Measurements from ENCODE around the gene PIGM. TPM values are rescaled to one million over a fixed set of nuclear protein-coding genes. Genes with fewer than 3 reads are reported as not detected.

PIGM gene
- 5.3 and 6.1 TPM in 2 replicates for total RNA-seq

GRCh38 chr1:160031365-160032164 is at the start of gene PIGM:
Gene PIGM (minus strand): TSS chr1:160031990. CDS start chr1:160031739, 251 bp downstream.

GRCh38 chr1:160081261-160081936 is 49.6 kb upstream of the PIGM start, which contains the start of gene KCNJ9:
Gene KCNJ9 (plus strand): TSS chr1:160081538. CDS start chr1:160084031, 2,493 bp downstream.

GRCh38 chr1:160069460-160070231 is 37.9 kb upstream of the PIGM start, which contains the start of gene KCNJ10:
Gene KCNJ10 (minus strand): TSS chr1:160070160. CDS start chr1:160042532, 27,628 bp downstream.

Other genes starting within 250 kb of the PIGM start
- not detected in 2 replicates for gene FCRL6, start 229.6 kb downstream of the PIGM start, total RNA-seq
- gene SLAMF8, start 205.1 kb downstream of the PIGM start, total RNA-seq, result not detected in 2 replicates
- gene VSIG8, start 169.3 kb downstream of the PIGM start, total RNA-seq, result under 0.01 and 0.06 TPM in 2 replicates
- 1.3 TPM in 2 replicates for gene CFAP45, start 131.8 kb downstream of the PIGM start, total RNA-seq
- 412 and 468 TPM in 2 replicates for gene TAGLN2, start 106.5 kb downstream of the PIGM start, total RNA-seq
- not detected in 2 replicates for gene IGSF9, start 86.4 kb downstream of the PIGM start, total RNA-seq
- gene SLAMF9, start 77.8 kb downstream of the PIGM start, total RNA-seq, result 0.44 and 1.2 TPM in 2 replicates
- not detected in 2 replicates for gene KCNJ10, start 38.2 kb upstream of the PIGM start, total RNA-seq
- under 0.01 and 0.06 TPM in 2 replicates for gene KCNJ9, start 49.5 kb upstream of the PIGM start, total RNA-seq
- 29.0 and 30.9 TPM in 2 replicates for gene IGSF8, start 66.6 kb upstream of the PIGM start, total RNA-seq
- under 0.01 and 0.31 TPM in 2 replicates for gene ATP1A2, start 83.8 kb upstream of the PIGM start, total RNA-seq
- gene ATP1A4, start 119.6 kb upstream of the PIGM start, total RNA-seq, result not detected in 2 replicates
- gene CASQ1, start 158.6 kb upstream of the PIGM start, total RNA-seq, result 0.26 and 0.50 TPM in 2 replicates
- gene PEA15, start 173.4 kb upstream of the PIGM start, total RNA-seq, result 112 and 136 TPM in 2 replicates
- 98.3 and 108 TPM in 2 replicates for gene DCAF8, start 230.6 kb upstream of the PIGM start, total RNA-seq

Measured in aortic smooth muscle cell (primary cell).